WTC11 (cell line): ENCODE data around the gene PAM. TPM values are rescaled to one million over a fixed set of nuclear protein-coding genes. Genes with fewer than 3 reads are reported as not detected.

Source experiments
- ATAC-seq: fragments of 200-7000 bp; cut with Tn5 transposase; 2 replicates; pipeline ENCODE4 v1.10.0; 2021; ENCODE audit warnings: mild to moderate bottlenecking, moderate library complexity
- CTCF ChIA-PET: fragments of 300-600 bp; sonication (Branson Sonifier 250); formaldehyde crosslinking; loops from one replicate; lab custom pipeline; 2021; ENCODE audit warnings: antibody characterized with exemption; lab: Charles Lee
- POLR2A ChIA-PET: fragments of 350-600 bp; sonication (Branson Sonifier 250); formaldehyde crosslinking; loops from one replicate; lab custom pipeline; 2021; ENCODE audit warnings: antibody characterized with exemption; lab: Charles Lee
- DNase-seq: peaks from one replicate; pipeline ENCODE4 v3.0.0; 2021; ENCODE audit warnings: low spot score
- H3K27ac Mint-ChIP-seq: 2 replicates; pipeline ENCODE4 v1.8.0; 2021; ENCODE audit warnings: mixed read lengths
- H3K27me3 Mint-ChIP-seq: 2 replicates; pipeline ENCODE4 v1.8.0; 2021; ENCODE audit warnings: low read depth, mild to moderate bottlenecking, moderate library complexity, mixed read lengths
- H3K36me3 Mint-ChIP-seq: 2 replicates; pipeline ENCODE4 v1.8.0; 2021; ENCODE audit warnings: mixed read lengths
- H3K4me1 Mint-ChIP-seq: 2 replicates; pipeline ENCODE4 v1.8.0; 2022; ENCODE audit warnings: mixed read lengths
- H3K4me3 Mint-ChIP-seq: 2 replicates; pipeline ENCODE4 v1.8.0; 2021; ENCODE audit warnings: mild to moderate bottlenecking, moderate library complexity, mixed read lengths
- H3K9me3 Mint-ChIP-seq: 2 replicates; pipeline ENCODE4 v1.8.0; 2021; ENCODE audit warnings: mixed read lengths
- ATF1 ChIP-seq: sonication (generic); formaldehyde crosslinking; IDR thresholded peaks from 2 replicates; pipeline ENCODE4 v1.8.1; 2023; ENCODE audit warnings: mild to moderate bottlenecking, moderate library complexity, missing genetic modification reagents
- CREB1 ChIP-seq: sonication (generic); formaldehyde crosslinking; IDR thresholded peaks from 2 replicates; pipeline ENCODE4 v1.8.0; 2023; ENCODE audit warnings: mild to moderate bottlenecking, missing genetic modification reagents
- ELF4 ChIP-seq: sonication (generic); formaldehyde crosslinking; IDR thresholded peaks from 2 replicates; pipeline ENCODE4 v1.8.1; 2022; ENCODE audit warnings: low read depth, mild to moderate bottlenecking, moderate library complexity, missing genetic modification reagents
- EMX1 ChIP-seq: fragments of 250-450 bp; sonication (Bioruptor Pico); IDR thresholded peaks from 2 replicates; pipeline ENCODE4 v1.8.0; 2021; ENCODE audit warnings: mild to moderate bottlenecking
- FOXP1 ChIP-seq: sonication (generic); formaldehyde crosslinking; IDR thresholded peaks from 2 replicates; pipeline ENCODE4 v1.8.0; 2022; ENCODE audit warnings: missing genetic modification reagents, mild to moderate bottlenecking, moderate library complexity, borderline replicate concordance
- GRHL2 ChIP-seq: fragments of 250-450 bp; sonication (Bioruptor Pico); IDR thresholded peaks from 2 replicates; pipeline ENCODE4 v1.8.0; 2022; ENCODE audit warnings: mild to moderate bottlenecking, moderate library complexity; ENCODE audit not compliant: insufficient replicate concordance, severe bottlenecking
- HMGA2 ChIP-seq: fragments of 250-450 bp; sonication (Bioruptor Pico); IDR thresholded peaks from 2 replicates; pipeline ENCODE4 v1.4.0; 2021; ENCODE audit warnings: mild to moderate bottlenecking, moderate library complexity
- MXD4 ChIP-seq: fragments of 250-450 bp; sonication (Bioruptor Pico); IDR thresholded peaks from 2 replicates; pipeline ENCODE4 v1.8.0; 2021; ENCODE audit warnings: mild to moderate bottlenecking, moderate library complexity, borderline replicate concordance
- NR2C2 ChIP-seq: sonication (generic); formaldehyde crosslinking; IDR thresholded peaks from 2 replicates; pipeline ENCODE4 v1.8.0; 2022; ENCODE audit warnings: mild to moderate bottlenecking, missing genetic modification reagents
- PRRX2 ChIP-seq: fragments of 250-450 bp; sonication (Bioruptor Pico); IDR thresholded peaks from 2 replicates; pipeline ENCODE4 v1.8.0; 2021; ENCODE audit warnings: mild to moderate bottlenecking
- SMAD3 ChIP-seq: sonication (generic); formaldehyde crosslinking; IDR thresholded peaks from 2 replicates; pipeline ENCODE4 v1.8.0; 2022; ENCODE audit warnings: missing genetic modification reagents, mild to moderate bottlenecking, borderline replicate concordance
- SP1 ChIP-seq: sonication (generic); formaldehyde crosslinking; conservative IDR thresholded peaks from 2 replicates; pipeline ENCODE4 v1.8.1; 2022; ENCODE audit warnings: missing genetic modification reagents
- ZNF121 ChIP-seq: sonication (generic); formaldehyde crosslinking; IDR thresholded peaks from 2 replicates; pipeline ENCODE4 v1.8.0; 2023; ENCODE audit warnings: missing genetic modification reagents
- ZNF317 ChIP-seq: sonication (generic); formaldehyde crosslinking; IDR thresholded peaks from 2 replicates; pipeline ENCODE4 v1.8.1; 2023; ENCODE audit warnings: low read depth, mild to moderate bottlenecking, moderate library complexity, missing genetic modification reagents, borderline replicate concordance
- ZNF671 ChIP-seq: fragments of 250-450 bp; sonication (Bioruptor Pico); IDR thresholded peaks from 2 replicates; pipeline ENCODE4 v1.8.0; 2021; ENCODE audit warnings: mild to moderate bottlenecking
- total RNA-seq: library from RNA; stranded (reverse); gene quantifications from 3 replicates; pipeline ENCODE4 v1.2.3, GENCODE V29; 2021
- TF ChIP-seq, protein P1 (sequence below): sonication (generic); formaldehyde crosslinking; IDR thresholded peaks from 2 replicates; pipeline ENCODE4 v1.8.1; 2022; ENCODE audit warnings: low read depth, mild to moderate bottlenecking, moderate library complexity, missing genetic modification reagents, borderline replicate concordance
- TF ChIP-seq, protein P2 (sequence below): sonication (generic); formaldehyde crosslinking; IDR thresholded peaks from 2 replicates; pipeline ENCODE4 v1.8.1; 2023; ENCODE audit warnings: mild to moderate bottlenecking, moderate library complexity, missing genetic modification reagents
- TF ChIP-seq, protein P3 (sequence below): fragments of 200-600 bp; IDR thresholded peaks from 2 replicates; pipeline ENCODE4 v1.8.0; 2022; ENCODE audit warnings: antibody characterized with exemption
- TF ChIP-seq, protein P4 (sequence below): sonication (generic); formaldehyde crosslinking; conservative IDR thresholded peaks from 2 replicates; pipeline ENCODE4 v1.8.1; 2023; ENCODE audit warnings: mild to moderate bottlenecking, low read depth, missing genetic modification reagents, moderate library complexity

The PAM gene
- total RNA-seq, 1 experiment from 2014 or later, result 52.3 TPM

DNA sequence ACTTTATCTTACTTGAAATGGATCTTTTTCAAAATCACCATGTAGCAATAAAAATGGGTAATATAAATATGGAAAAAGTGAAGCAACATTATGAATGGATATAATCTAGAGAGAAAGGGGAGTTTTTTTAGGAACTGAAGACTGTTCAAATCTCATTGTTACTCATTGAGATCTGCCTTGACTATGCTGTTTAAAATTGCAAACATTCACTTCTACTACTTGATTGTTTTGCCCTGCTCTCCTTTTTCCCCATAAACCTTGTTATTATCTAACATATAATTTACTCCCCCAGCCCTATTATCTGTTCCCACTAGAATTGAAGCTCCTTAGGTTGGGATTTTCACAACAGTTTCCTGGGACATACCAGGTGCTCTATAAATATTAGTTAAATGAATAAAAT is 22.0 kb downstream of the PAM start:
- no peak for DNase-seq
- H3K4me3 Mint-ChIP-seq, result no peak overlapping the region
- H3K4me1 Mint-ChIP-seq, result peaks cover 6% of the 10 kb centered on the region; the same call in 1 of the 2 replicates
- peaks cover 11% of the 10 kb centered on the region for H3K9me3 Mint-ChIP-seq
- ATAC-seq, result no peak
- ChIA-PET CTCF (interaction anchor here (0.8 kb wide), 1 partner anchor 96 kb away, joined by 3 read pairs; no protein-coding TSS in a partner anchor), POLR2A (interaction anchor here (0.6 kb wide), 1 partner anchor 167 kb away, joined by 3 read pairs; no protein-coding TSS in a partner anchor)
- H3K27ac Mint-ChIP-seq, result no peak overlapping the region
- no peaks in the 10 kb centered on the region for H3K27me3 Mint-ChIP-seq
- no peak for TF ChIP-seq ZNF671 (CRISPR knock-in tag)
- no peak for TF ChIP-seq PRRX2 (CRISPR knock-in tag)
- no peak for TF ChIP-seq HMGA2
- no peak for TF ChIP-seq FOXP1 (CRISPR knock-in tag)
- no peak for TF ChIP-seq ZNF317
- no peak for TF ChIP-seq CREB1 (CRISPR knock-in tag)
- TF ChIP-seq, protein P1, sequence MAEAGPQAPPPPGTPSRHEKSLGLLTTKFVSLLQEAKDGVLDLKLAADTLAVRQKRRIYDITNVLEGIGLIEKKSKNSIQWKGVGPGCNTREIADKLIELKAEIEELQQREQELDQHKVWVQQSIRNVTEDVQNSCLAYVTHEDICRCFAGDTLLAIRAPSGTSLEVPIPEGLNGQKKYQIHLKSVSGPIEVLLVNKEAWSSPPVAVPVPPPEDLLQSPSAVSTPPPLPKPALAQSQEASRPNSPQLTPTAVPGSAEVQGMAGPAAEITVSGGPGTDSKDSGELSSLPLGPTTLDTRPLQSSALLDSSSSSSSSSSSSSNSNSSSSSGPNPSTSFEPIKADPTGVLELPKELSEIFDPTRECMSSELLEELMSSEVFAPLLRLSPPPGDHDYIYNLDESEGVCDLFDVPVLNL (CRISPR knock-in tag), result no peak
- TF ChIP-seq NR2C2 (CRISPR knock-in tag), result no peak
- H3K36me3 Mint-ChIP-seq, result peaks cover 7% of the 10 kb centered on the region

DNA sequence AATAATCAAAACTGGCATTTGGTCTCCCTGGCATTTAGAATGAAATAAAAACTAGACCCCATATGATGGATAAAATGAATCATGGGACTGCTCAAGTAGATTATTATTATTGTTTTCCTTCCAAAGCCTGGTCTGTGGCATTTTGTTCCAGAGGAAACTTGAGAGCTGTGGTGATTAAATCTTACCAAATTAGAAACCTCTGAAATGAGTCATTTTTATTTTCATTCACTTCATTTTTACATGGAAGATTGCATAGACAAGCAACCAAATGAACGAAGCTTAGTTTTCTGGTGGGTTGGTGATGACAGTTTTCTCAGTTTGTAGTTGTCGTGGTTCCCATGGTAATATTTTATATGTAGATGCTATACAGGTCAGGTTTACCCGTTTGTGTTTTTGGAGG is 23.4 kb downstream of the PAM start:
- Mint-ChIP-seq H3K4me3 (no peak overlapping the region), H3K27ac (no peak overlapping the region), H3K36me3 (peaks cover 7% of the 10 kb centered on the region), H3K9me3 (peaks cover 14% of the 10 kb centered on the region), H3K4me1 (peaks cover 10% of the 10 kb centered on the region; the same call in 1 of the 2 replicates), H3K27me3 (no peaks in the 10 kb centered on the region)
- ChIA-PET CTCF (no interaction called here), POLR2A (no interaction called here)
- DNase-seq (no peak), ATAC-seq (no peak)
- TF ChIP-seq, protein P2, sequence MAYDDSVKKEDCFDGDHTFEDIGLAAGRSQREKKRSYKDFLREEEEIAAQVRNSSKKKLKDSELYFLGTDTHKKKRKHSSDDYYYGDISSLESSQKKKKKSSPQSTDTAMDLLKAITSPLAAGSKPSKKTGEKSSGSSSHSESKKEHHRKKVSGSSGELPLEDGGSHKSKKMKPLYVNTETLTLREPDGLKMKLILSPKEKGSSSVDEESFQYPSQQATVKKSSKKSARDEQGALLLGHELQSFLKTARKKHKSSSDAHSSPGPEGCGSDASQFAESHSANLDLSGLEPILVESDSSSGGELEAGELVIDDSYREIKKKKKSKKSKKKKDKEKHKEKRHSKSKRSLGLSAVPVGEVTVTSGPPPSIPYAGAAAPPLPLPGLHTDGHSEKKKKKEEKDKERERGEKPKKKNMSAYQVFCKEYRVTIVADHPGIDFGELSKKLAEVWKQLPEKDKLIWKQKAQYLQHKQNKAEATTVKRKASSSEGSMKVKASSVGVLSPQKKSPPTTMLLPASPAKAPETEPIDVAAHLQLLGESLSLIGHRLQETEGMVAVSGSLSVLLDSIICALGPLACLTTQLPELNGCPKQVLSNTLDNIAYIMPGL (CRISPR knock-in tag), result no peak
- TF ChIP-seq, protein P3, sequence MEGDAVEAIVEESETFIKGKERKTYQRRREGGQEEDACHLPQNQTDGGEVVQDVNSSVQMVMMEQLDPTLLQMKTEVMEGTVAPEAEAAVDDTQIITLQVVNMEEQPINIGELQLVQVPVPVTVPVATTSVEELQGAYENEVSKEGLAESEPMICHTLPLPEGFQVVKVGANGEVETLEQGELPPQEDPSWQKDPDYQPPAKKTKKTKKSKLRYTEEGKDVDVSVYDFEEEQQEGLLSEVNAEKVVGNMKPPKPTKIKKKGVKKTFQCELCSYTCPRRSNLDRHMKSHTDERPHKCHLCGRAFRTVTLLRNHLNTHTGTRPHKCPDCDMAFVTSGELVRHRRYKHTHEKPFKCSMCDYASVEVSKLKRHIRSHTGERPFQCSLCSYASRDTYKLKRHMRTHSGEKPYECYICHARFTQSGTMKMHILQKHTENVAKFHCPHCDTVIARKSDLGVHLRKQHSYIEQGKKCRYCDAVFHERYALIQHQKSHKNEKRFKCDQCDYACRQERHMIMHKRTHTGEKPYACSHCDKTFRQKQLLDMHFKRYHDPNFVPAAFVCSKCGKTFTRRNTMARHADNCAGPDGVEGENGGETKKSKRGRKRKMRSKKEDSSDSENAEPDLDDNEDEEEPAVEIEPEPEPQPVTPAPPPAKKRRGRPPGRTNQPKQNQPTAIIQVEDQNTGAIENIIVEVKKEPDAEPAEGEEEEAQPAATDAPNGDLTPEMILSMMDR, result no peak
- TF ChIP-seq ZNF671 (CRISPR knock-in tag) (no peak), GRHL2 (CRISPR knock-in tag) (no peak), ATF1 (CRISPR knock-in tag) (no peak), SP1 (CRISPR knock-in tag) (no peak), MXD4 (CRISPR knock-in tag) (no peak), ZNF121 (CRISPR knock-in tag) (no peak), ELF4 (no peak), EMX1 (no peak), SMAD3 (CRISPR knock-in tag) (no peak), PRRX2 (CRISPR knock-in tag) (no peak)
- TF ChIP-seq, protein P4, sequence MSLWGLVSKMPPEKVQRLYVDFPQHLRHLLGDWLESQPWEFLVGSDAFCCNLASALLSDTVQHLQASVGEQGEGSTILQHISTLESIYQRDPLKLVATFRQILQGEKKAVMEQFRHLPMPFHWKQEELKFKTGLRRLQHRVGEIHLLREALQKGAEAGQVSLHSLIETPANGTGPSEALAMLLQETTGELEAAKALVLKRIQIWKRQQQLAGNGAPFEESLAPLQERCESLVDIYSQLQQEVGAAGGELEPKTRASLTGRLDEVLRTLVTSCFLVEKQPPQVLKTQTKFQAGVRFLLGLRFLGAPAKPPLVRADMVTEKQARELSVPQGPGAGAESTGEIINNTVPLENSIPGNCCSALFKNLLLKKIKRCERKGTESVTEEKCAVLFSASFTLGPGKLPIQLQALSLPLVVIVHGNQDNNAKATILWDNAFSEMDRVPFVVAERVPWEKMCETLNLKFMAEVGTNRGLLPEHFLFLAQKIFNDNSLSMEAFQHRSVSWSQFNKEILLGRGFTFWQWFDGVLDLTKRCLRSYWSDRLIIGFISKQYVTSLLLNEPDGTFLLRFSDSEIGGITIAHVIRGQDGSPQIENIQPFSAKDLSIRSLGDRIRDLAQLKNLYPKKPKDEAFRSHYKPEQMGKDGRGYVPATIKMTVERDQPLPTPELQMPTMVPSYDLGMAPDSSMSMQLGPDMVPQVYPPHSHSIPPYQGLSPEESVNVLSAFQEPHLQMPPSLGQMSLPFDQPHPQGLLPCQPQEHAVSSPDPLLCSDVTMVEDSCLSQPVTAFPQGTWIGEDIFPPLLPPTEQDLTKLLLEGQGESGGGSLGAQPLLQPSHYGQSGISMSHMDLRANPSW (CRISPR knock-in tag), result no peak
